HCEC 1CT (cell line): ENCODE measurements around the gene SMURF2.
"Not testable (repeated sequence)": the region's sequence is repeated elsewhere in the genome, so short reads cannot be mapped to it uniquely, and the experiment has no call there.

Source experiments
- DNase-seq: peaks from one replicate; pipeline ENCODE4 v3.0.0-alpha.2; 2017

SMURF2 gene

DNA sequence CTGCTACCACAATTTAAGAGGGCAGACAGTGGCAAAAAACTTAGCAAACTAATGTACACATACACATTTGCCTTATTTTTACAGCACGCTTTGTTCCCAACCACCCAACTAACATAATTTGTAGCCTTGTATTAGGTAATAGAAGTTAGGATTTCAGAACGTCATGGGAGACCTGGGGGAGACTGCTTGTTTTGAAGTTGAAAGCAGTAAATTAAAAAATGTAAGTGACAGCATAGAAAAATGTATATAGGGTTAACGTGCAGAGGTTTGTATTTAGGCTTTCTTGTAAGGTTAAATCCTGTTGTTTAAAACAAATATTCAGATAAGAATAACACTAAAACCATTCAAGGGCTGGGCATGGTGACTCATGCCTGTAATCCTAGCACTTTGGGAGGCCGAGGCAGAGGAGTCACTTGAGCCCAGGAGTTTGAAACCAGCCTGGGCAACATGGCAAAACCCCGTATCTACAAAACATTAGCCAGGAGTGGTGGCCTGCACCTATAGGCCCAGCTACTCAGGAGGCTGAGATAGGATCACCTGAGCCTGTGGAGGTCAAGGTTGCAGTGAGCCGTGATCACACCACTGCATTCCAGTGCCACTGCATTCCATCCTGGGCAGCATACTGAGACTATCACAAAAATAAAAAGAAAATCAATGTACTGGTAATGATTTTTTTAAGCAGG is 2.3 kb upstream of the SMURF2 start:
- peak; percentile 43 for DNase-seq

- not testable (repeated sequence) for DNase-seq
These were observed 1.7 kb upstream of the SMURF2 start for GRCh38 chr17:64663836-64664235.

GRCh38 chr17:64662774-64663367 is 764 bp upstream of the SMURF2 start:
- DNase-seq = no peak

- no peak for DNase-seq
These were observed 456 bp downstream of the SMURF2 start for GRCh38 chr17:64661726-64661975.

DNA sequence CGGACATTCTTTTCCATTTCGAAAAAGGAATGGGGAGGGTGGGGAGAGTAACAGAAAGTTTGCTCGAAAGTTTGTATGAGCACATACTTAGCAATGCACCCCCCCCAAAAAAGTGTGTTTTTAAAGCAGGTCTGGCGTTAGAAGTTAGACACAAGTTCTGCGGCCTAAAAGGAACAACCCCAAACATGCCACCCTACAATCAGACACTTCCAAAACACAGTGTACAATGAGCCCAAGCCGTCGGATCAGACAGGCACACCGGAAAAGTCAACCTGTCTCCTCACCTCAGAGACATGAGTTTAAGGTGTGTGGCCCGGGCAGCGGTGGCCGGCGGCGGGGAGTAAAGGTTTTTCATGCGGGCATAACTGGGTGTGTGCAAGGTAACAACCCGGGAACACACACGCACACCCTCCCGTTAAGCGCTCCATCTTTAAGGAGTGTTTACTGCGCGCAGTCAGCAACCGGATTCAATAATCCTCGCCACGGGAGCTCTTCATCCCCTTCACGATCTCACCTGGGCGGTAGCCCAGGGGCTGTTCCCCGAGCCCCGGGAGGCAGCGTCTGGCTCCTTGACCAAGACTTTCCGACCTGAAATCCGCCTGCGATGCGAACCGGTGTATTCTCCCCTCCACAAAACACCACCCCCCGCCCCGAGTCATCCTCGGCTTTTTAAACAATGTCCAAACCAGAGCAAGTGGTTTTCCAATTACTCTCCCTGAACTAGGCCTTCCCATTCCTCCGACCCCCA is 955 bp downstream of the SMURF2 start:
- peak; percentile 22 for DNase-seq

DNA sequence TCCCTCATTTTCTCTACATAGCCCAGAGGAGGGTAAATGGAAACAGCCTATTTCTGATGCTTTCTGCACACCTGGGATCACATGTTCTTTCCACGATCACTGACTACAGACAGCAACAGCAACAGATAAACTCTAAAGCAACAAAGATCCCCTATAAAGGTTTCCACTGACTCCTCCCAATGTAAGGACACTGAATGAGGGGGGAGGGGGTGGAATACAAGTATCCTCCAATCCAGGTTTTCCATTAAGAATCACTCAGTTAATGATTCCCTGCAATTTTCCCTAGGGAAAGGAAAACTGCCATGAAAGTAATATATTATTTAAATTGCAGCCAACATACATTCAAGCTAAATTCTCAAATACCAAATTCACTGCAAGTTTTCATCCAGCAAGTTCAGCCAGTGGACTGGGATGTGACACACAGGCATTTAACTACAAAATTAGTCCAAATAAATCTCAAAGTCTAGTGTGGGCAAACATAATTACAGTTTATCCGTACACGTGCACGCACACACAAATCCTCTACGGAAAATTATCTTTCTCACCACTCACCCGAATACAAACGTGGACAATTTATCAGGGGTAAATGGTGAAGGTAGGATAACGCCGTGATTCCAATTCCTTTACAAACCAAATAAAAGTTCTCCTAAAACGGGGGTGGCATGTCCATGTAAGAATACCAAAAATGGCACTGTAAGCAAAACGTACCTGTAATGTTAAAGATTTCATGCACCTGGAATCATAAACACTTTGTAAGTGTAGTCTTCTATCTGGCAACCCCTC is 1.7 kb downstream of the SMURF2 start:
- DNase-seq = peak; percentile 50

- DNase-seq = peak; percentile 82
These were observed 3.2 kb downstream of the SMURF2 start for GRCh38 chr17:64658931-64659330.

DNA sequence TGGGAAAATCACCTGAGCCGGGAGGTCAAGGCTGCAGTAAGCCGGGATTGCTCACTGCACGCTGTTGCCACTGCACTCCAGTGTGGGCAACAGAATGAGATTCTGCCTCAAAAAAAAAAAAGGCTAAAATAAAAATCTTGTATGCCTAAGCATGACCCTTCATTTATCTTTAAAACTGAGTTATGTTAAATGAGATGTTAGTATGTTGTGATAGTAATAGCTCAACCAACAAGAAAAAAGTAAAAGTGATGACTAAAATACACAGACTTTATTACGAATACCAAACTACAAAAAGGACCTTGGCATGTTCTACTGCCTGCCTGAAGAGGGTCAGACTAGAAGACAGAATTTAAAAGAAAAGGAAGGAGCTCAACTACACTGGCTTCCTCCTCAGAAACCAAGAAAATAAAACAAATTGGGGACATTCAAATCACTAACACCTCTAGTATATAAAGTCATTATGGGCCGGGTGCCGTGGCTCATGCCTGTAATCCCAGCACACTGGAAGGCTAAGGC is 4.4 kb downstream of the SMURF2 start:
- DNase-seq = peak; percentile 22

DNA sequence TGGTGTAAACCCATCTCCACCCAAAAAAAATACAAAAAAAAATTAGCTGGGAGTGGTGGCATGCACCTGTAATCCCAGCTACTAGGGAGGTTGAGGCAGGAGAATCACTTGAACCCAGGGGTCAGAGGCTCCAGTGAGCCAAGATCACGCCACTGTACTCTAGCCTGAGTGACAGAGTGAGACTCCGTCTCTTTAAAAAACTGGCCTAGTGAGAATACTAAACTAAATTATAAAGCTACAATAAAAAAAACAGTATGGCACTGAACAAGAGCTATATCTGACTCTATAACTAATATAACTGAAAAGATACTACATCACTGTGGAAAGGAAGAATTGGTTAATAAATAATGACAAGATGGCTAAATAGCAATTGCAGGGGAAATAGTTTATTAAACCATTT is 6.4 kb downstream of the SMURF2 start:
- DNase-seq = no peak

DNA sequence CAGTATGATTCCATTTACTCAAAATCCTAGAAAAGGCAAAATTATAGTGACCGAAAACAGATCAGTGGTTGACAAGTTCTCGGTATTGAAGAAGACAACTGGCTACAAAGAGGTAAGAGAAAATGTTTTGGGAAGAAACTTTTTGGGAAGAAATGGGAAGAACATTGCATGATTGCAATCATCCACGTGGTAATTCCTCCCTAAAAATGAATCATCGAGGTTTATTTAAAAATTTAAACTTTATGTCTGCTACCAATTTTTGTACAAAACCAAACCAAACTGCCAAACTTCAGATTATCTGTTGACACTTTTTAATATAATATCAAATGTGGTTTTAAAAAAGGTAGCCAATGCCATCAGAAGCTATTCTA is 8.1 kb downstream of the SMURF2 start:
- DNase-seq = peak; percentile 48

- DNase-seq = peak; percentile 66
These were observed 8.7 kb downstream of the SMURF2 start for GRCh38 chr17:64653325-64653984.

DNA sequence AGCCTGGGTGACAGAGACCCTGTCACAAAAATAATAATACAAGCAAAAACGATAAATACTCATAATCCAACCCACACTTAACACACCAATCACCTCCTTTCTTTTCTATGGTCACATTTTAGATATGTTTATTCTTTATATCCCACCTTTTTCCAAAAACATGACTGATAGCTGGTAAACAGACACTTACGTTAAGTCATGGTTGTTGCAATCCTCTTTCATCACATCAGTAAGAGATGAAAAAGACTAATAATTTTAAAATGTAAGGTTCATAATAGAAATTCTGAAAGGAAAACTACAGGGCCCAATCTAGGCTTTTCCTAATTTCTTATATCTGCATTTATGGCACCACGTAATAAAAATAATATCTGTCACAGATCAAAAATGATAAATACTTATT is 10.2 kb downstream of the SMURF2 start:
- DNase-seq = no peak

- no peak for DNase-seq
These were observed 13.9 kb downstream of the SMURF2 start for GRCh38 chr17:64648234-64648633.

DNA sequence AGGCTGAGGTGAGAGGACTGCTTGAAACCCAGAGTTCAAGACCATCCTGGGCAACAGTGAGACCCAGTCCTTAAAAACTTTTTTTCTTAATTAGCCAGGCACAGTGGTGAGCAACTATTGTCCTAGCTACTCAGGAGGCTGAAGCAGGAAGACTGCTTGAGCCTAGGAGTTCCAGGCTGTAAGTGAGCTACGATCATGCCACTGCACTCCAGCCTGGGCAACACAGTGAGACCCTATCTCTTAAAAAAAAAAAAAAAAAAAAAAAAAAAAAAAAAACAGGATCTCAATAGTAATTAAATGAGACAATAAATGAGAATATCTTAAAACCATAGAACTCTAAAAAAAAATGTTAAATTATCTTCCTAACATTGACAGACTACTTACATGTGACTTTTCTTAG is 14.3 kb downstream of the SMURF2 start:
- DNase-seq = no peak

DNA sequence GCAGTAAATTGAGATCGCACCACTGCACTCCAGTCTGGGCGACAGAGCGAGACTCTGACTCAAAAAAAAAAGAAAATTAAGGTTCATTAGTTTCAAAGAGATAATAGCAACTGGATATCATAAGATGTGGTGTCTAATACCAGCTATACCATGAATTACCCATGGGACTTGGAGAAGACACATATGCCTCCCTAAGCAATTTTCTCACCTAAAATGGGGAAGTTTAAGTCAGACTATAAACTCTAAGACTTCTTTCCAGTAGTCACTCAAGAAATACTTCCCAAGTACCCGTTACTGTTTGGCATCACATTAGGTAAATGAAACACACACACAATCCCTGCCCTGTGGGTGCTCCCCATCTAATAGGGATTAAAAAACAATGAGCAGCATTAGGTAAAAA is 22.6 kb downstream of the SMURF2 start:
- no peak for DNase-seq

DNA sequence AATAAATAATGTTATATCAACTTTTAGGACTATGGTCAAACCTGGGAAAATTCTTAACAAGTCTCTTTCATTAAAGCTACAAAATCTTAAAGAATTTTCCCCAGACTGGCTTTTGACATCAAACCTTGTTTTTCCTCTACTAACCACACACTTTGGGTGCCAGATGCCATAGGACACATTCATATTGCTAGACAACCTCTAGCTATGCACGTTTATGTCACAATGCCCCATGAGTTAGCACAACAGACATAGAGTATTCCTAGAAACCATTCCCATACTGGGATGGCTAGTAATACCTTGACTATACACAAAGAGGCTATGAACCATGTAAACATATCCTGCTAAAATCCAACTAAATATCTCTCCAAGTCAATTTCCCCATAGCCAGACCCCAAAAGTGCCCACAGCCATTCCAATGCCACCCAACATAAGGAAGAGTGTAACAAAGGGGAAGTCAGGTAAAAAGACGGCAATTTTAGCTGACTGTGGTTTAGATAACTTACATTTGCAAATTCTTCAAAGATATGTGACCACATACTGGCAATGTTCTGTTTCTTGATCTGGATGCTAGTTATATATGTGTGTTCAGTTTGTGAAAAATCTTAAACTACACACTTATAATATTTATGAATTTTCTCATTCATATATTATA is 23.4 kb downstream of the SMURF2 start:
- no peak for DNase-seq

DNA sequence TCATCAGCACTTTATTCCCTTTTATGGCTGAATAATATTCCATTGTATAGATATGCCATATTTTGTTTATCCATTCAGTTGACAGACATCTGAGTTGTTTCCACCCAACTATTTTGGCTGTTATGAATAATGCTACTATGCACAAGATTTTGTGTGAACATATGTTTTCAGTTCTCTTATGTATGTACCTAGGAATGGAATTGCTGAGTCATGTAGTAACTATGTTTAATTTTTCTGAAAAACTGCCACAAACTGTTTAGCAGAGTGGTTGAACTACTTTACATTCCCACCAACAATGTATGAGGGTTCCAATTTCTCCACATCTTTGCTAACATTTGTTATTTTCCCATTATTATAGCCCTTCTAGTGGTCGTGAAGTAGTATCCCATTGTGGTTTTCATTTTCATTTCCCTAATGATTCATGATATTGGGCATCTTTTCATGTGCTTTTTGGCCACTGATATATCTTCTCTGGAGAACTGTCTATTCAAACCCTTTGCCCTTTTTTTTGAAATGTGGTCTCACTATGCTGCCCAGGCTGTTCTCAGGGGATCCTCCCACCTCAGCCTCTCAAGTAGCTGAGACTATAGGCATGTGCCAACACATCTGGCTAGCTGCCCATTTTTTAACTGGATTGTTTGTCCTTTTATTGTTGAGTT is 26.3 kb downstream of the SMURF2 start:
- DNase-seq = peak; percentile 94

DNA sequence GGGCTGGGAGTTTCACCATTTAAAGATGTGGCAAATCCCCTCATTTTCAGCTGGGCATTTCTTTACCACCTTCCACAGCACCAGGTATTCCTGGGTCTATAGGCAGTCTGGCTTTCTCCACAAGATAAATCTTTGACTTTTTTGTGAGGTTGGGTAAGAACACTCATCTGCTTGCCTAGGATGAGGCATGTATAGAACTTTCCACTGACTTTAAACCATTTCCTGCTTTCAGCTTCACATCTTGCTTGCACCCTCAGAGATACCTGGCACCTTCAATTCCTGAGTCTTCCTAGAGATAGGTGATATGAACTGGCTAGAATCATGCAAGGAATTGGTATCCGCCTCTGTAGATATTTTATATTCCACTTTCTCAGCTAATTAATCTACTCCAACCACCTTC is 27.9 kb downstream of the SMURF2 start:
- DNase-seq = no peak

GRCh38 chr17:64632606-64633005 is 29.5 kb downstream of the SMURF2 start:
- peak; percentile 42 for DNase-seq

GRCh38 chr17:64632194-64632593 is 29.9 kb downstream of the SMURF2 start:
- DNase-seq = no peak

DNA sequence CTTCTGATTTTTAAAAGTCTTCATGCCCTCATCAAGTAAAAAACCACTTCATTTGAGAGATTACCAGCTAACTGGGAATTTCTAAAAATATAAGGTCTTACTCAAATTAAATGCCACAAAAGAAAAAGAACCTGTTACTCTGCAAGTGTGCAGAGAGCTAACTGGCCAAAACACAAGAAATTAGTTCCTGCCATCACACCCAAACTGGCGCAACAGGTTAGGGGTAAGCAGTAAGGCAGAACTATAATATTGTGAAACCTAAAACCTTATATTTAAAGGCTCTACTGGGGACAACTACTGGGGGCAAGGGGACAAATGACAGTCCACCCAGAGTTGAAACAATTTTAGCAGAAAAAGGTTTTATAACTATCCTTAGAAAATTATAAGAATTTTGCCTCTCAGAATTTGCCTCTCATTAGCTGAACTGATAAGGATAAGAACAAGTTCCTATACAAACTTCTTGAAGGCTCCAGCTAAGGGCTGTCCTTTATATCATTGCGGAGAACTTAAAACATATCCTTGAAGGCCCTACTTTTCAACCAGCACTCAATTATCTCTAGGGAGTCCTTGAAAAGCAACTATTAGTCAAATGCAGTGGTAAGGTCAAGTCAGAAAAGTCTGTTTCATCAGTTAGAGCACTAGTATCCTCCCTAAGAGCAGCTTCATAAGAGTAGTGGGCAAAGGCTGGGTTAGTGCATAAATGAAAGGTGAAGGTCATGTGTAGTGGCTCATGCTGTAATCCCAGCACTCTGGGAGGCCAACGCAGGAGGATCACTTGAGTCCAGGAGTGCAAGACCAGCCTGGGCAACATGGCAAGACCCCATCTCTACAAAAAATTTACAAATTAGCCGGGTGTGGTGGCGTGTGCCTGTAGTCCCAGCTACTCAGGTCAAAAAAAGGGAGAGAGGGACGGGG is 31.5 kb downstream of the SMURF2 start:
- no peak for DNase-seq
